HepG2 (cell line): Measurements from ENCODE around the gene NOTUM. TPM values are rescaled to one million over a fixed set of nuclear protein-coding genes. Genes with fewer than 3 reads are reported as not detected.
A peak's percentile ranks its signal among the peaks of the same experiment; 100 is the strongest.

Experiments
- FOXJ3 ChIP-seq: sonication (generic); formaldehyde crosslinking; IDR thresholded peaks from 2 replicates; pipeline ENCODE4 v1.4.0; 2020; ENCODE audit warnings: missing genetic modification reagents, mild to moderate bottlenecking, borderline replicate concordance
- GATA4 ChIP-seq: sonication (generic); IDR thresholded peaks from 2 replicates; pipeline ENCODE4 v1.6.1; 2016; ENCODE audit warnings: antibody characterized with exemption, low read depth, borderline replicate concordance
- JUNB ChIP-seq: sonication (generic); formaldehyde crosslinking; IDR thresholded peaks from 2 replicates; pipeline ENCODE4 v1.8.0; 2022; ENCODE audit warnings: missing genetic modification reagents, mild to moderate bottlenecking, borderline replicate concordance
- KLF11 ChIP-seq: IDR thresholded peaks from 2 replicates; pipeline ENCODE4 v1.6.1; 2016; ENCODE audit warnings: missing compliant biosample characterization
- NFIB ChIP-seq: sonication (generic); formaldehyde crosslinking; IDR thresholded peaks from 2 replicates; pipeline ENCODE4 v1.9.0; 2021; ENCODE audit warnings: missing genetic modification reagents, mild to moderate bottlenecking, borderline replicate concordance
- SP1 ChIP-seq, 2 experiments: fragments of 450-650 bp in 1 of 2; sonication (generic) in 1 of 2; formaldehyde crosslinking in 1 of 2; IDR thresholded peaks; 2 replicates each; pipeline versions ENCODE4 v1.4.0 to v1.6.1; 2016 to 2020; ENCODE audit warnings: missing genetic modification reagents in 1 of 2
- ZNF329 ChIP-seq: sonication (generic); formaldehyde crosslinking; IDR thresholded peaks from 2 replicates; pipeline ENCODE4 v1.9.0; 2021; ENCODE audit warnings: low read depth, mild to moderate bottlenecking, missing genetic modification reagents
- ZNF569 ChIP-seq: sonication (generic); formaldehyde crosslinking; IDR thresholded peaks from 2 replicates; pipeline ENCODE4 v1.5.0; 2020; ENCODE audit warnings: mild to moderate bottlenecking, missing genetic modification reagents, moderate library complexity, borderline replicate concordance
- ZNF619 ChIP-seq: sonication (generic); formaldehyde crosslinking; IDR thresholded peaks from 2 replicates; pipeline ENCODE4 v1.4.0; 2020; ENCODE audit warnings: mild to moderate bottlenecking, missing genetic modification reagents
- ZNF773 ChIP-seq: sonication (generic); formaldehyde crosslinking; IDR thresholded peaks from 2 replicates; pipeline ENCODE4 v1.4.0; 2020; ENCODE audit warnings: missing genetic modification reagents, borderline replicate concordance
- ZSCAN29 ChIP-seq: sonication (generic); formaldehyde crosslinking; conservative IDR thresholded peaks from 2 replicates; pipeline ENCODE4 v1.4.0; 2020; ENCODE audit warnings: mild to moderate bottlenecking, missing genetic modification reagents
- polyA plus RNA-seq, 8 experiments: library from polyadenylated mRNA; depleted of rRNA in 3 of 8; stranded (reverse) in 7 of 8; unstranded in 1 of 8; fragments of >200 nt; fragmentation: Illumina TruSeq in 4 of 8; extraction: Trizol in 4 of 8; gene quantifications; 2 replicates each; pipeline versions ENCODE4 v1.2.1 to v1.2.3, GENCODE V29; 2011 to 2016; ENCODE audit warnings: low read depth in 4 of 8, missing spikeins in 1 of 8, mixed read lengths in 1 of 8; ENCODE audit not compliant: insufficient read depth in 1 of 8
- total RNA-seq, 5 experiments: library from RNA; depleted of rRNA; stranded (reverse); fragments of >200 nt; fragmentation: Illumina TruSeq; extraction: Trizol; gene quantifications; 2 replicates each; pipeline ENCODE4 v1.2.3, GENCODE V29; 2016; ENCODE audit warnings: low read depth in 1 of 5
- TF ChIP-seq, protein P1 (sequence below): sonication (generic); formaldehyde crosslinking; IDR thresholded peaks from 2 replicates; pipeline ENCODE4 v1.8.1; 2023; ENCODE audit warnings: mild to moderate bottlenecking, missing genetic modification reagents
- TF ChIP-seq, protein P2 (sequence below): sonication (generic); formaldehyde crosslinking; IDR thresholded peaks from 2 replicates; pipeline ENCODE4 v1.5.1; 2020; ENCODE audit warnings: missing genetic modification reagents, mild to moderate bottlenecking, borderline replicate concordance
- TF ChIP-seq, protein P3 (sequence below): fragments of 450-650 bp; IDR thresholded peaks from 2 replicates; pipeline ENCODE4 v1.6.1; 2017; ENCODE audit warnings: mild to moderate bottlenecking
- TF ChIP-seq, protein P4 (sequence below): sonication (generic); formaldehyde crosslinking; IDR thresholded peaks from 2 replicates; pipeline ENCODE4 v1.5.1; 2020; ENCODE audit warnings: missing genetic modification reagents, mild to moderate bottlenecking, borderline replicate concordance
- TF ChIP-seq, protein P5 (sequence below): sonication (generic); formaldehyde crosslinking; IDR thresholded peaks from 2 replicates; pipeline ENCODE4 v1.5.0; 2020; ENCODE audit warnings: missing genetic modification reagents

Gene NOTUM
- total and polyA plus RNA-seq, 2 of the 13 experiments (the other 11 are each of a cell fraction or from before 2014, with no cell fraction given) = 150 to 160 TPM

DNA sequence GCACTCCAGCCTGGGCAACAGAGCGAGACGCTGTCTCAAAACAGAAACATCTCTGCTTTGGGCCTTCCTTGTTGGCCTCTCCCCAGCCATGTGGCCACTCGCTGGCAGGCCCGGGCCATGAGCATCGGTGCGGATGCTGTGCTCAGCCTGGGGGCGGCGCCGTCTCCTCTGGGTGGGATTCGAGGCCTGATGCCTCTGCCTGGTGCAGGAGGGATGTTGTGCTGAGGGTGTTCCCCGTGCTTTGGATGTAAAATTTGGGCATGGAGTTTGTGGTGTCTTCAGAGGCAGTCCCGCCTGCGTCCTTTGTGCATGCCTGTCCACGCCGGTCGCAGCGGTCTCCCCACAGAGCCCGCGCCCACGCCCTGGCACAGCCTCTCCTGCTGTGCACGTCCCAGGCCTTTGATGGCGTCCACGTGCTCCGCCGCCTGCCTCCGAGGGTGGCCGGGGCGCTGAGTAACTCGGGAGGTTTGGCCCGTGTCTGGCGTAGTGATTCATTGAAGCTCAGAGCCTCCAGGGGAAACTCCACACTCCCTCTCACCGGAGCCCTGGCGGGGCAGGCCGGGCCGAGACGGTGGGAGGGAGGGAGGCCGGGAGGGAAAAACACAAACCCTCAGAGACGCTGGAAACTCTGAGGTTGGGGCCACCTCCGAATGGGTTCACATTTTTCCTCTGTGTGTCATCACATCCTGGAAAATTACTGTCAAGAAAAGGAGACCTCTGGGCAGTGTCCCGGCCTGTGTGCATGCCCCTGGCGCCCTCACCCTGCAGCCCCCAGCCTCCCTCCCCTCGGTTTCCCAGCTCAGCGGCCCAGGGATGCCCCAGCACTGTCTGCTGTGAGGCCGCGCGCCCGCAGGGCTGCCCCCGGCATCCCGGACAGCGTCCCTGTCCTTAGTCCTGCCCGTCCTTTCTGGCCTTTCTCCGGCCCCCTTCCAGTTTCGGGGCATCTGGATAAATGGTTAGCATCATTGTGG is 42.7 kb upstream of the NOTUM start (continued):
- TF ChIP-seq ZNF619 (CRISPR knock-in tag) (0 out of 2 replicates have a peak, but pooled peaks have one; percentile 21), SP1 (IDR thresholded peaks at IDR 0.05) (no peak), SP1 (CRISPR knock-in tag; IDR thresholded peaks at IDR 0.05) (peak; percentile 62), NFIB (CRISPR knock-in tag) (no peak), FOXJ3 (CRISPR knock-in tag) (no peak), ZNF569 (CRISPR knock-in tag) (no peak), KLF11 (no peak), ZSCAN29 (CRISPR knock-in tag) (no peak; the same call in 1 of the 2 replicates), ZNF329 (CRISPR knock-in tag) (0 out of 2 replicates have a peak, but pooled peaks have one; percentile 59), ZNF773 (CRISPR knock-in tag) (no peak), JUNB (CRISPR knock-in tag) (0 out of 2 replicates have a peak, but pooled peaks have one; percentile 20), GATA4 (peak; percentile 40; the same call in 1 of the 2 replicates)
- TF ChIP-seq, protein P1, sequence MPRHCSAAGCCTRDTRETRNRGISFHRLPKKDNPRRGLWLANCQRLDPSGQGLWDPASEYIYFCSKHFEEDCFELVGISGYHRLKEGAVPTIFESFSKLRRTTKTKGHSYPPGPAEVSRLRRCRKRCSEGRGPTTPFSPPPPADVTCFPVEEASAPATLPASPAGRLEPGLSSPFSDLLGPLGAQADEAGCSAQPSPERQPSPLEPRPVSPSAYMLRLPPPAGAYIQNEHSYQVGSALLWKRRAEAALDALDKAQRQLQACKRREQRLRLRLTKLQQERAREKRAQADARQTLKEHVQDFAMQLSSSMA (CRISPR knock-in tag) = peak; percentile 75; the same call in 1 of the 2 replicates
- TF ChIP-seq, protein P2, sequence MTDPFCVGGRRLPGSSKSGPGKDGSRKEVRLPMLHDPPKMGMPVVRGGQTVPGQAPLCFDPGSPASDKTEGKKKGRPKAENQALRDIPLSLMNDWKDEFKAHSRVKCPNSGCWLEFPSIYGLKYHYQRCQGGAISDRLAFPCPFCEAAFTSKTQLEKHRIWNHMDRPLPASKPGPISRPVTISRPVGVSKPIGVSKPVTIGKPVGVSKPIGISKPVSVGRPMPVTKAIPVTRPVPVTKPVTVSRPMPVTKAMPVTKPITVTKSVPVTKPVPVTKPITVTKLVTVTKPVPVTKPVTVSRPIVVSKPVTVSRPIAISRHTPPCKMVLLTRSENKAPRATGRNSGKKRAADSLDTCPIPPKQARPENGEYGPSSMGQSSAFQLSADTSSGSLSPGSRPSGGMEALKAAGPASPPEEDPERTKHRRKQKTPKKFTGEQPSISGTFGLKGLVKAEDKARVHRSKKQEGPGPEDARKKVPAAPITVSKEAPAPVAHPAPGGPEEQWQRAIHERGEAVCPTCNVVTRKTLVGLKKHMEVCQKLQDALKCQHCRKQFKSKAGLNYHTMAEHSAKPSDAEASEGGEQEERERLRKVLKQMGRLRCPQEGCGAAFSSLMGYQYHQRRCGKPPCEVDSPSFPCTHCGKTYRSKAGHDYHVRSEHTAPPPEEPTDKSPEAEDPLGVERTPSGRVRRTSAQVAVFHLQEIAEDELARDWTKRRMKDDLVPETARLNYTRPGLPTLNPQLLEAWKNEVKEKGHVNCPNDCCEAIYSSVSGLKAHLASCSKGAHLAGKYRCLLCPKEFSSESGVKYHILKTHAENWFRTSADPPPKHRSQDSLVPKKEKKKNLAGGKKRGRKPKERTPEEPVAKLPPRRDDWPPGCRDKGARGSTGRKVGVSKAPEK = 0 out of 2 replicates have a peak, but pooled peaks have one; percentile 20
- TF ChIP-seq, protein P3, sequence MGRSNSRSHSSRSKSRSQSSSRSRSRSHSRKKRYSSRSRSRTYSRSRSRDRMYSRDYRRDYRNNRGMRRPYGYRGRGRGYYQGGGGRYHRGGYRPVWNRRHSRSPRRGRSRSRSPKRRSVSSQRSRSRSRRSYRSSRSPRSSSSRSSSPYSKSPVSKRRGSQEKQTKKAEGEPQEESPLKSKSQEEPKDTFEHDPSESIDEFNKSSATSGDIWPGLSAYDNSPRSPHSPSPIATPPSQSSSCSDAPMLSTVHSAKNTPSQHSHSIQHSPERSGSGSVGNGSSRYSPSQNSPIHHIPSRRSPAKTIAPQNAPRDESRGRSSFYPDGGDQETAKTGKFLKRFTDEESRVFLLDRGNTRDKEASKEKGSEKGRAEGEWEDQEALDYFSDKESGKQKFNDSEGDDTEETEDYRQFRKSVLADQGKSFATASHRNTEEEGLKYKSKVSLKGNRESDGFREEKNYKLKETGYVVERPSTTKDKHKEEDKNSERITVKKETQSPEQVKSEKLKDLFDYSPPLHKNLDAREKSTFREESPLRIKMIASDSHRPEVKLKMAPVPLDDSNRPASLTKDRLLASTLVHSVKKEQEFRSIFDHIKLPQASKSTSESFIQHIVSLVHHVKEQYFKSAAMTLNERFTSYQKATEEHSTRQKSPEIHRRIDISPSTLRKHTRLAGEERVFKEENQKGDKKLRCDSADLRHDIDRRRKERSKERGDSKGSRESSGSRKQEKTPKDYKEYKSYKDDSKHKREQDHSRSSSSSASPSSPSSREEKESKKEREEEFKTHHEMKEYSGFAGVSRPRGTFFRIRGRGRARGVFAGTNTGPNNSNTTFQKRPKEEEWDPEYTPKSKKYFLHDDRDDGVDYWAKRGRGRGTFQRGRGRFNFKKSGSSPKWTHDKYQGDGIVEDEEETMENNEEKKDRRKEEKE = no peak
- TF ChIP-seq, protein P4, sequence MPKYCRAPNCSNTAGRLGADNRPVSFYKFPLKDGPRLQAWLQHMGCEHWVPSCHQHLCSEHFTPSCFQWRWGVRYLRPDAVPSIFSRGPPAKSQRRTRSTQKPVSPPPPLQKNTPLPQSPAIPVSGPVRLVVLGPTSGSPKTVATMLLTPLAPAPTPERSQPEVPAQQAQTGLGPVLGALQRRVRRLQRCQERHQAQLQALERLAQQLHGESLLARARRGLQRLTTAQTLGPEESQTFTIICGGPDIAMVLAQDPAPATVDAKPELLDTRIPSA = no peak
- TF ChIP-seq, protein P5, sequence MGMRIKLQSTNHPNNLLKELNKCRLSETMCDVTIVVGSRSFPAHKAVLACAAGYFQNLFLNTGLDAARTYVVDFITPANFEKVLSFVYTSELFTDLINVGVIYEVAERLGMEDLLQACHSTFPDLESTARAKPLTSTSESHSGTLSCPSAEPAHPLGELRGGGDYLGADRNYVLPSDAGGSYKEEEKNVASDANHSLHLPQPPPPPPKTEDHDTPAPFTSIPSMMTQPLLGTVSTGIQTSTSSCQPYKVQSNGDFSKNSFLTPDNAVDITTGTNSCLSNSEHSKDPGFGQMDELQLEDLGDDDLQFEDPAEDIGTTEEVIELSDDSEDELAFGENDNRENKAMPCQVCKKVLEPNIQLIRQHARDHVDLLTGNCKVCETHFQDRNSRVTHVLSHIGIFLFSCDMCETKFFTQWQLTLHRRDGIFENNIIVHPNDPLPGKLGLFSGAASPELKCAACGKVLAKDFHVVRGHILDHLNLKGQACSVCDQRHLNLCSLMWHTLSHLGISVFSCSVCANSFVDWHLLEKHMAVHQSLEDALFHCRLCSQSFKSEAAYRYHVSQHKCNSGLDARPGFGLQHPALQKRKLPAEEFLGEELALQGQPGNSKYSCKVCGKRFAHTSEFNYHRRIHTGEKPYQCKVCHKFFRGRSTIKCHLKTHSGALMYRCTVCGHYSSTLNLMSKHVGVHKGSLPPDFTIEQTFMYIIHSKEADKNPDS = no peak
